ENCODE results near the gene EFNA5. TPM values are rescaled to one million over a fixed set of nuclear protein-coding genes. Genes with fewer than 3 reads are reported as not detected.

EFNA5 gene
- total RNA-seq, 1 experiment from 2014 or later = 216 TPM

DNA sequence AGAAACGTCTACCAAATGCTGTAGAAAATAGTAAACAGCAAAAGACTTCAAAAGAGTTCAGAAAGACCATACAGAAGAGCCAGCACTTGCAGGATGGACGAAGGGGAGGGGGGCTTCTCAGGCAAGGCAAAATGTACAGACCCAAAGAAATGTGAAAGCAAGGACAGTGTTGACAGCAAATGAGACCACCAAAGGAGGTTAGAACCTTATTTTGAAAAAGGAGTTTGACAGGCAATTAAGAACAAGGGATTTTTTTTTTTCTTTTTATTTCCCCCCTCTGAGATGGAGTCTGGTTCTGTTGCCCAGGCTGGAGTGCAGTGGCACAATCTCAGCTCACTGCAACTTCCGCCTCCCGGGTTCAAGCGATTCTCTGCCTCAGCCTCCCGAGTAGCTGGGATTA, 223.2 kb downstream of the EFNA5 start:
- BruUV-seq (replicated peaks) = no TSS peak
- Mint-ChIP-seq H3K9me3 (ENCODE audit: low read depth, unreplicated experiment) (peaks cover 2% of the 10 kb centered on the region), H3K4me3 (ENCODE audit: low read depth, unreplicated experiment) (no peak overlapping the region), H3K4me1 (ENCODE audit: low read depth, unreplicated experiment) (peaks cover 75% of the 10 kb centered on the region), H3K27ac (ENCODE audit: unreplicated experiment) (peak overlapping the region; percentile 14), H3K36me3 (ENCODE audit: insufficient read depth, unreplicated experiment) (peaks cover 16% of the 10 kb centered on the region), H3K27me3 (ENCODE audit: unreplicated experiment) (no peaks in the 10 kb centered on the region)
- TF ChIP-seq, protein P1, sequence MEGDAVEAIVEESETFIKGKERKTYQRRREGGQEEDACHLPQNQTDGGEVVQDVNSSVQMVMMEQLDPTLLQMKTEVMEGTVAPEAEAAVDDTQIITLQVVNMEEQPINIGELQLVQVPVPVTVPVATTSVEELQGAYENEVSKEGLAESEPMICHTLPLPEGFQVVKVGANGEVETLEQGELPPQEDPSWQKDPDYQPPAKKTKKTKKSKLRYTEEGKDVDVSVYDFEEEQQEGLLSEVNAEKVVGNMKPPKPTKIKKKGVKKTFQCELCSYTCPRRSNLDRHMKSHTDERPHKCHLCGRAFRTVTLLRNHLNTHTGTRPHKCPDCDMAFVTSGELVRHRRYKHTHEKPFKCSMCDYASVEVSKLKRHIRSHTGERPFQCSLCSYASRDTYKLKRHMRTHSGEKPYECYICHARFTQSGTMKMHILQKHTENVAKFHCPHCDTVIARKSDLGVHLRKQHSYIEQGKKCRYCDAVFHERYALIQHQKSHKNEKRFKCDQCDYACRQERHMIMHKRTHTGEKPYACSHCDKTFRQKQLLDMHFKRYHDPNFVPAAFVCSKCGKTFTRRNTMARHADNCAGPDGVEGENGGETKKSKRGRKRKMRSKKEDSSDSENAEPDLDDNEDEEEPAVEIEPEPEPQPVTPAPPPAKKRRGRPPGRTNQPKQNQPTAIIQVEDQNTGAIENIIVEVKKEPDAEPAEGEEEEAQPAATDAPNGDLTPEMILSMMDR (IDR thresholded peaks at IDR 0.05; ENCODE audit: unreplicated experiment) = no peak
- intact Hi-C loops (cut with micrococcal nuclease; ENCODE audit: unreplicated experiment) = no loop called here
- CTCF ChIA-PET = interaction anchor here (1.0 kb wide), 1 partner anchor 22 kb away, joined by 3 read pairs; no protein-coding TSS in a partner anchor
- DNase-seq = no peak

DNA sequence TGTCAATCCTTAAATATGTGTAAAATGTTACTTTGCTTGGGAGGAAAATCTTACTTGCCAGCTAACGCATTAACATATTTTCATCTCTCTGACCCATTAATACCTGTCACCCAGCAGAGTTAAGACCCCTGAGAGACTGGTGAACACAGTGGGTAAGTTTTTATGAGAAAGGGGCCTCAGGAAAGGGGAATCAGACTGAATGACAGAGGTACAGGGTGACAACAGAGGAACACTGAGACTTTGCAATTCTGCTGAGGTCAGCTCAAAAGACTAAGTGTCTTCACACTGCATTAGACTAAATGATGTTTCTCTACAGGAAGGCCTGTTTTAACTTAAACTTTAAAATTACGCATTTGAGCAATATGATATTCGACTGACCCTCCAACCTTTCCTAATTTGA, 223.8 kb downstream of the EFNA5 start:
- Mint-ChIP-seq H3K9me3 (ENCODE audit: low read depth, unreplicated experiment) (peaks cover 2% of the 10 kb centered on the region), H3K27me3 (ENCODE audit: unreplicated experiment) (no peaks in the 10 kb centered on the region), H3K4me3 (ENCODE audit: low read depth, unreplicated experiment) (no peak overlapping the region), H3K27ac (ENCODE audit: unreplicated experiment) (peak overlapping the region; percentile 14), H3K4me1 (ENCODE audit: low read depth, unreplicated experiment) (peaks cover 75% of the 10 kb centered on the region), H3K36me3 (ENCODE audit: insufficient read depth, unreplicated experiment) (peaks cover 16% of the 10 kb centered on the region)
- BruUV-seq (replicated peaks) = no TSS peak
- intact Hi-C loops (cut with micrococcal nuclease; ENCODE audit: unreplicated experiment) = no loop called here
- DNase-seq = no peak
- CTCF ChIA-PET = no interaction called here
- TF ChIP-seq, protein P1 (IDR thresholded peaks at IDR 0.05; ENCODE audit: unreplicated experiment) = no peak

DNA sequence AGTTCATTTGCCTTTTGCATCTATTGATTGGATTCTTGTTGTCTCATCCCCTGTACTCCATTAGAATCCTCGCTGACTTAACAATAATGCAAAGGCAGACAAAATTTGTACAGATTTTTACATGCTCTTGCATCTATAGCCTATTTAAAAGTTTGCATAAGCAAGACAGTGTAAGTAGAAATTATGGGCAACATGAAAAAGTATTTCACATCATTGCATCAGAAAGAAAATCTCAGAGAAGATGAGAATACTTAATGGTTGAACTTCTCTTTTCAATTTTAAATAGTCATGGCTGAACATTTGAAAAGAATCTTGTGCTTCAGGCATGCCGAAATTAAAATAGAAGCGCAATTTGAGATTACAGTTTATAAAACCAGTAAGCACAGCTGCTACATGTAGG, 226.4 kb downstream of the EFNA5 start:
- CTCF ChIA-PET = no interaction called here
- TF ChIP-seq, protein P1 (IDR thresholded peaks at IDR 0.05; ENCODE audit: unreplicated experiment) = no peak
- H3K4me1 Mint-ChIP-seq (ENCODE audit: low read depth, unreplicated experiment) = peaks cover 54% of the 10 kb centered on the region
- intact Hi-C loops (cut with micrococcal nuclease; ENCODE audit: unreplicated experiment) = no loop called here
- H3K36me3 Mint-ChIP-seq (ENCODE audit: insufficient read depth, unreplicated experiment) = peaks cover 16% of the 10 kb centered on the region
- H3K27me3 Mint-ChIP-seq (ENCODE audit: unreplicated experiment) = no peaks in the 10 kb centered on the region
- peak overlapping the region; percentile 91 for H3K27ac Mint-ChIP-seq (ENCODE audit: unreplicated experiment)
- H3K9me3 Mint-ChIP-seq (ENCODE audit: low read depth, unreplicated experiment) = peaks cover 2% of the 10 kb centered on the region
- no TSS peak for BruUV-seq (replicated peaks)
- DNase-seq = no peak
- H3K4me3 Mint-ChIP-seq (ENCODE audit: low read depth, unreplicated experiment) = no peak overlapping the region

DNA sequence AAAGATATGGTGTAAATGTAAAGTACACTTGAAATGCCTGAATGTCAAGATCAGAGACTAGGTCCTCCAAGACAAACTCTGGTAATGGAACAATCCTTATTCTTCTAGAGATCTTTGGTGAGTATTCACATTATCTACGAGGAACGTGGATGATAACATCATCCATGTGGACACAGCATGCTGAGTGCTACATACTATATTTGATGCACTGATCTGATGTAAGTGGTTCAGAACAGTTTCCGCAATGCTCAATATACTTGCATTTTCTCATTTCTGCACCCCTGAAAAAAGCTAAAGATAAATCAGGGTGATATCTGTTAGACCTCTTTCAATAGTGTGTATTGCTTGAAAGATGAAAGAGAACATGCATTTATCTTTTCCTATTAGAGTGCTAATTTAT, 226.8 kb downstream of the EFNA5 start:
- no peak for DNase-seq
- Mint-ChIP-seq H3K9me3 (ENCODE audit: low read depth, unreplicated experiment) (peaks cover 2% of the 10 kb centered on the region), H3K36me3 (ENCODE audit: insufficient read depth, unreplicated experiment) (peaks cover 14% of the 10 kb centered on the region), H3K4me3 (ENCODE audit: low read depth, unreplicated experiment) (no peak overlapping the region), H3K27ac (ENCODE audit: unreplicated experiment) (peak overlapping the region; percentile 91), H3K27me3 (ENCODE audit: unreplicated experiment) (no peaks in the 10 kb centered on the region), H3K4me1 (ENCODE audit: low read depth, unreplicated experiment) (peaks cover 50% of the 10 kb centered on the region)
- CTCF ChIA-PET = no interaction called here
- intact Hi-C loops (cut with micrococcal nuclease; ENCODE audit: unreplicated experiment) = no loop called here
- TF ChIP-seq, protein P1 (IDR thresholded peaks at IDR 0.05; ENCODE audit: unreplicated experiment) = no peak
- BruUV-seq (replicated peaks) = no TSS peak

All from Calu3 (cell line).